DMS153 (cell line): ENCODE data around the gene SS18L1.

Experiments
- DNase-seq: peaks from one replicate; lab custom pipeline; 2025; lab: John Stamatoyannopoulos, UW

The SS18L1 gene

DNA sequence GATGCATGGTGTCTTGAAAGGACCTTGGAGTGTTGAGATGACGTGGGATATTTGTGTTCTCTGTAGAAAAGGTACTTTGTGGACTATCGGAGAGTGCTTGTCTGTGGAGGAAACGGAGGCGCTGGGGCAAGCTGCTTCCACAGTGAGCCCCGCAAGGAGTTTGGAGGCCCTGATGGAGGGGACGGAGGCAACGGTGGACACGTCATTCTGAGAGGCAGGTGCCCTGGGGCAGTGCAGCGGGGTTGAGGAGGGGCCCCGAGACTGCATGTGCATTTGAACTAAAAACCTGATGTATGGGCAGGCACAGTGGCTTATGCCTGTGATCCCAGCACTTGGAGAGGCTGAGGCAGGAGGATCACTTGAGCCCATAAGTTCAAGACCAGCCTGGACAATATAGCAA lies 52.2 kb downstream of the SS18L1 start:
- no peak for DNase-seq

DNA sequence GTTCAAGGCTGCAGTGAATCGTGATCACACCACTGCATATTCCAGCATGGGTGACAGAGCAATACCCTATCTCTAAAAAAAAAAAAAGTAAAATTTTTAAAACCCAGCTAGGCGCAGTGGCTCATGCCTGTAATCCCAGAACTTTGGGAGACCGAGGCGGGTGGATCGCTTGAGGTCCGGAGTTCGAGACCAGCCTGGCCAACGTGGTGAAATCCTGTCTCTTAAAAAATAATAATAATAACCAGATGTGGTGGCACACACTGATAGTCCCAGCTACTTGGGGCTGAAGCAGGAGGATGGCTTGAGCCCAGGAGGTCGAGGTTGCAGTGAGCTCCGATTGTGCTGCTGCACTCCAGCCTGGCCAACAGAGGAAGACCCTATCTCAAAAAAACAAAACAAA lies 52.7 kb downstream of the SS18L1 start:
- no peak for DNase-seq

DNA sequence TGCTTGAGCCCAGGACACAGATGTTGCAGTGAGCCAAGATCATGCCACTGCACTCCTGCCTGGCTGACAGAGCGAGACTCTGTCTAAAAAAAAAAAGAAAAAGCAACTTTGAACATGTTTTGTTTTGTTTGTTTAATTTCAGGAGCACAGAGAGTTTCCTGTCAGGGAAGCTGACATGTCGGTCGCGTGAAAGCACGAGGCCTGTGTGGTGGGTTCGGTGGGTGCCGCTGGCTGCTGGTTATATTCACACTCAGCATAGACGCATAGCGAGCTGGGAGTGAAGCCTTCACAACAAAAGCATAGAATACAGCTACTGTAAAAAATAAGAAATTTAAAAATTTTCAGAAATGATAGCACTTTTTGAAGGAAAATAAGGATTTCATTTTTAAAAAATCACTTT lies 53.7 kb downstream of the SS18L1 start:
- no peak for DNase-seq

DNA sequence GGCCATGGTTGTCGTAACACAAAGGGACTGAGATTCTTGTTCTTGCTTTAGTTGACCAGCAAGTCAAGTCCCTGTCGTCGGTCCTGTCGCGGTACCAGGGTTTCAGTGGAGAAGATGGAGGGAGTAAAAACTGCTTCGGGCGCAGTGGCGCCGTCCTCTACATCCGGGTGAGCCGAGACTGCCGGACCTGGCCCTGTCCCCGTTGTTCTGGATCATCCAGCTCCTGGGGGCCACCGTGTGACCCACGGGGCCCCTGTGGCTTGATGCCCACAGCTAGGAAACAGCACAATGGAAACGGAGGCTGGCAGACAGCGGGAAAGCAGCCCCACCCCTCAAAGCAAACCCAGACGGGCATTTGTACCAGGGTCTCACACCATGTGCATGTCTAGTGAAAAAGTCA lies 54.2 kb downstream of the SS18L1 start:
- DNase-seq, result no peak

DNA sequence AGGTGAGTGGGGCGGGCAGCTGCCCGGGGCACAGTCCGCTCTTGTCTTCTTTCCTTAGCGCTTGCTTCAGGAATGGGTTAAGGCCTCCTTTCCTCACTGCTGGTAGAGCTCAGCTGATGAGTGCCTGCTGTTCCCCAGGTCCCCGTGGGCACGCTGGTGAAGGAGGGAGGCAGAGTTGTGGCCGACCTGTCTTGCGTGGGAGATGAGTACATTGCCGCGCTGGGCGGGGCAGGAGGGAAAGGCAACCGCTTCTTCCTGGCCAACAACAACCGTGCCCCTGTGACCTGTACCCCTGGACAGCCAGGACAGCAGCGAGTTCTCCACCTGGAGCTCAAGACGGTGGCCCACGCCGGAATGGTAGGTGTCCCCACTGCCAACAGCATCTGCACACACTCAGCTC lies 54.9 kb downstream of the SS18L1 start:
- DNase-seq, result no peak

DNA sequence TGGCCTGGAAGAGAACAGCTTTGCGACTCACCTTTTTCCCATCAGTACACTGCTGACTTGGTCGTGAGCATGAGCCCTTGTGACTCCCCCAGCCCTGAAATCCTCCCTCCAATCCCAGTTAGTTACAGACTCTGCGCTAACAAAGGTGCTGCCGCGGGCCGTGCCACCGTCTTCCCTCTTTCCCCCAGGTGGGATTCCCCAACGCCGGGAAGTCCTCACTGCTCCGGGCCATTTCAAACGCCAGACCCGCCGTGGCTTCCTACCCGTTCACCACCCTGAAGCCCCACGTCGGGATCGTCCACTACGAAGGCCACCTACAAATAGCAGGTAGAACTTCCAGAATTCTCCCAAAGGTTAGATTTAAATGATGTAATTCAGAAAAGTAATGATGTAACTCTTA lies 55.4 kb downstream of the SS18L1 start:
- DNase-seq, result no peak

DNA sequence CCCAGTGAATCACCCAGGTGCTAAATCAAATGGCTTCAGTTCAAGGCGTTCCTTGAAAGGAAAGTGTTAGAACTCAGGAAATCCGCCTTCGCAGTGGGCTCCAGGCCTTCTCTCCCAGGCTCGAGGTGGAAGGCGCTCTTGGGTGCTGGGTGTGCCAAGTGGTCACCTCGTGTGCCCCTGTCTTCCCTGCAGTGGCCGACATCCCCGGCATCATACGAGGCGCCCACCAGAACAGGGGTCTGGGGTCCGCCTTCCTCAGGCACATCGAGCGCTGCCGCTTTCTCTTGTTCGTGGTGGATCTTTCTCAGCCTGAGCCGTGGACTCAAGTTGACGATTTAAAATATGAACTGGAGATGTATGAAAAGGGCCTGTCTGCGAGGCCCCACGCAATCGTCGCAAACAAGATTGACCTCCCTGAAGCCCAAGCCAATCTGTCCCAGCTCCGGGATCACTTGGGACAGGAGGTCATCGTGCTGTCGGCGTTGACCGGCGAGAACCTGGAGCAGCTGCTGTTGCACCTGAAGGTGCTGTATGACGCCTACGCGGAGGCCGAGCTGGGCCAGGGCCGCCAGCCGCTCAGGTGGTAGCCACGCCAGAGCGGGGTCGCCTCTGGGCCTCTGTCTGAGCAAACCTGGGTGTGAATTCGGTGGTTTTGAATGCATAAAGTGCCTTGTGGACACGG lies 57.1 kb downstream of the SS18L1 start:
- DNase-seq, result no peak

DNA sequence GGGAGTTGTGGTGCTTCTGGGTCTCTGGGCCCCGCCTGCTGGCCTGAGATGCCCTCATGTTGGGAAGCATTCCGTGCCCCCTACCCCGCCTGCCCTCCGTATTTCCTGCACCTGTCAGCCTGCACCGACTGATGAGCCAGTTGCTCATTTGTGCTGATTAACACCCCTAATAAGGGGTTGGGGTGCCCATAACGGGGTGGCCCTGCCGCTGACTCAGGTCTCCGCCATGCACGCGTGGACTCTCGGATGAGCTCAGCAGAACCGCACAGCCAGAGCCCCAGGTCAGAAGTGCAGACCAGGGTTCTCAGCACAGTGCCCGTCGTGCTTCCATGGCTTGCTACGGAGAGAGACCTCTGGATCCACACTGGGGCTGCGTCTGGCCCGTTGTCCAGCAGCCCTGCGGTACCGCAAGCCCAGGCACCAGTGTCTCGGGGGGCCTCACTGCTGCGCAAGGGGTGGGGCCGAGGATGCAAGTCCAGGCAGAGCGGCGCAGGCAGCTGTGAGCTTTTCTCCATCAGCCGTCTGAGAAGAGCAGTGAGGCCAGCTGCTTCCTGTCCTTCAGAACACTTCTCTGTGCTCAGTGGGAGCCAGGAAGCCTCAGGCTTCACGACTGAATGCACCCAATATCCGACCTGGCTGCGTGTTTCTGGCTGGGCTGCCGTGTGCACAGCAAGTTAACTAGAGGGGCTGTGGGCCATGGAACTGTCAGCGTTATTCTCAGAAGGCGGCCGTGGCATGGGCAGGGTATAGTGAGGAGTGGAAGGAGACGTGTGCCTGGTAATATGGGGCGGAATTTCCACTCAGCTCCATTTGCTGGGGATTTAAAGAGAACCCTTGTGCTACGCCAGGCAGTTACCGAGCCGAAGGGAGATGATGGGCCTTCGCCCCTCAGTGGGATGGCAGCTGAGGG lies 57.9 kb downstream of the SS18L1 start:
- no peak for DNase-seq

DNA sequence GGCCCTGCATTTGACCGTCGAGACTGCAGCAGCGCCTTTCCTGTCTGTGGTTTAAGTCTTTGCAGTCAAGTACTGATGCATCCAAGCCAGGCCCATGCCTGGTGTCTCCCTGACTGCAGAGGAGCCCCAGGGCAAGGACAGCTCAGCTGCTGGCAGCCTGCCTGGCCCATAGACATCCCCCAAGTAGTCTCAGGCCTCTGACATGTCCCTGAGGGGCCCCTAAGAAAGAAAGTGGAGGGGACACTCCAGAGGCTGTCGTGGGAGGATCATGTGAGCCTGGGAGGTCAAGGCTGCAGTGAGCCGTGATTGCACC lies 58.5 kb downstream of the SS18L1 start:
- DNase-seq, result no peak

DNA sequence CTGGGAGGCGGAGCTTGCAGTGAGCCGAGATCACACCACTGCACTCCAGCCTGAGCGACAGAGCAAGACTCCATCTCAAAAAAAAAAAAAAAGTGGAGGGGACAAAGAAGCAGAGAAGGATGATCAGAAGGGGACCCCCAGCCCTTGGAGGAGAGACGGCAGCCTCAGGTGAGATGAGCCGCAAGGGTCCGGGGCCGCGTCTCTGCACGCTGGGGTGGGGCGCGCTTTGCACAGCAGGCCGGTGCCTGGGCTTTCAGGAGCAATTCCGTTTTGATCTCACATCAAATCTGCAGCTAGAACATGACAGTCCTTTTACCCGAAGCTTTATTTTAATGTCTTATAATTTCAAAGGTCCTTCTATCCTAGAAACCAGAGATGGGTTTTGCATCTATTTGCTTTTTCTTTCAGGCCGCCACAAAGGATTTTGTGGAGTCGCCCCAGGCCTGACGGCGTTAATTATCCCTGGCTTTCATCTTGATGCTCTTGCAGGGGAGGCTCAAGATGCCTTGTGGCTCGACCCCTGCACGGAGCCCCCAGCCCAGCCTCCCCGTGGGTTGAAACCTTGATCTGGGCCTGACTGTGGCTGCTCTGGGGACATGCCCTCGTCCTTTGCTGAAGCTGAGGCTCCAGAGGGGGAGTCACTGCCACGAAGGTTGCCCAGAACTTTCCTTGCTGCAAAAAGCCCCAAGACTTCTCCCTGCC lies 59.3 kb downstream of the SS18L1 start:
- DNase-seq, result no peak

DNA sequence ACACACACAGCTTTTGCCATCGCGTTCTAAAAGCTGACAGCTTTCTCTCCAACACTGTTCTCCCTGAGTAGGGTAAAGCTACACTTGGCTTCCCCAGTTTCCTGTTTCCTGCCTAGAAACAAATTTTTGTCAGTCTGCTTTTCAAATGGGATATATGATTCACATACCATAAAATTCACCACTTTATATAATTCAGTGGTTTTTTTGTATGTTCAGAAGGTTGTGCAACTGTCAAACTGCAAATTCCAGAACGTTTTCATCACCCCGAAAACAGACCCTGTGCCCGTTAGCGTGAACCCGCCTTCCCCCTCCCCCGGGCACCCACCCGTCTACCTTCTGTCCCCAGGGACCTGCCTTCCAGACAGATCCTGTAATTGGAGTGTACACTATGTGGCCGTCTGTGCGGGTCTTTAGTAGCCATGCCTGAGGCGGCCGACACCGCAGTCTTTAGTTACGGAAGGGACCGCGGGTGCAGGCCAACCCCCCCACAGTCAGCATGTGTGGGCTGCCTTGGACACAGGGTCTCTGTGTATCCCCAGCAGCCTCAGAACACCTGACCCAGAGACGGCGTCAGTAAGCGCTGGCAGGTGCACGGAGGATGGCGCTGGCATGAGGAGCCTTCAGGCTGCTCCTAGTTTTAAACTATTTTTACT lies 59.9 kb downstream of the SS18L1 start:
- DNase-seq, result no peak

DNA sequence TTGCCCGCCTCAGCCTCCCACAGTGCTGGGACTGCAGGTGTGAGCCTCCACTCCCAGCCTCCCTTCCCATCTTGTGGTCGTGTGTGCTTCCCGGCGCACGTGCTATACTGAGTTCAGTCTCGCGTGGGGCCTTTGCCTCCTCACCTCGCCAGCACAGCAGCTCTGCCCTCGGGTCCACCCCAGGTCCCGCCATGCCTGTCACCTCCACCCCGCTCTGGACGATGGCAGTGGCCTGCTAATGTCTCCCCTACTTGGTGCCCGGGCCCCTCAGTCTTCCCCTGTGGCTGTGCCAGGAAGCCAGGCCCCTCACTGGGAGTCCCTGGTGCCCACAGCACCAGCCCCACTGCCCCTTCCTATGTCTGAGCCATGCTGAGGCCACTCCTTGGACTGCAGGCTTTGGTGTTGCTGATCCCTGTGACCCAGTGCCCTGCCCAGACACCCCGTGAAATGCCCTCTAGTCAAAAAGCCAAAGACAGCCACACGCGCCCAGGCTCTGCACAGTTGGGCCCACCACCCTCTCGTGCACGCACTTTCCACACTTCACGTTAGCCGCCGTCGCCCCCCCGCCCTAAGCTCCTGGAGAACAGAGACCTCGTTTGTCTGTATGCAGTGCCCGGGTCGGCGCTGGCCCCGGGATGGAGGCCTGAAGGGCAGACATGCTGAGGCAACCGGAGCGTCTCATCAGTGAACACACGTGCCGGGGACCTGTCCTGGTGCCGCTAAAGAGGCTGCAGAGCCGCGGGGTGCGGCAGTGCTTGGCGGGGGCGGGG lies 62.2 kb downstream of the SS18L1 start:
- DNase-seq, result no peak

DNA sequence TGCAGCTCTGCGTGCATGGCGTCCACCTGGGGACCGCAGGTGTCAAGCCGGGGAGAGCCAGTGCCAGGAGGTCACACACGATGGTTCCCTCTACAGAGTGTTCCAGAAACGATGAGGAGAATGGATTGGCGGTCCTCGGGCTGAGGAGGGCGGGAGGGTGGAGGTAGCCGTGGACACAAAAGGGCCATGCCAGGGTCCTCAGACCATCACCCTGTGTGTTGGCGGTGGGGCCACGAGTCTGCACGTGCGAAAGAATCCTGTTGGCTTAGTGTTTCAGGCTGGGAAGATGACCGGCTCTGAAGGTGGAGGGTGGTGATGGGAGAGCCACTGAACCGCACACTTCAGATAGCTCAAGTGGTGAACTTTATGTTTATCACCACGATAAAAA lies 62.8 kb downstream of the SS18L1 start:
- no peak for DNase-seq

DNA sequence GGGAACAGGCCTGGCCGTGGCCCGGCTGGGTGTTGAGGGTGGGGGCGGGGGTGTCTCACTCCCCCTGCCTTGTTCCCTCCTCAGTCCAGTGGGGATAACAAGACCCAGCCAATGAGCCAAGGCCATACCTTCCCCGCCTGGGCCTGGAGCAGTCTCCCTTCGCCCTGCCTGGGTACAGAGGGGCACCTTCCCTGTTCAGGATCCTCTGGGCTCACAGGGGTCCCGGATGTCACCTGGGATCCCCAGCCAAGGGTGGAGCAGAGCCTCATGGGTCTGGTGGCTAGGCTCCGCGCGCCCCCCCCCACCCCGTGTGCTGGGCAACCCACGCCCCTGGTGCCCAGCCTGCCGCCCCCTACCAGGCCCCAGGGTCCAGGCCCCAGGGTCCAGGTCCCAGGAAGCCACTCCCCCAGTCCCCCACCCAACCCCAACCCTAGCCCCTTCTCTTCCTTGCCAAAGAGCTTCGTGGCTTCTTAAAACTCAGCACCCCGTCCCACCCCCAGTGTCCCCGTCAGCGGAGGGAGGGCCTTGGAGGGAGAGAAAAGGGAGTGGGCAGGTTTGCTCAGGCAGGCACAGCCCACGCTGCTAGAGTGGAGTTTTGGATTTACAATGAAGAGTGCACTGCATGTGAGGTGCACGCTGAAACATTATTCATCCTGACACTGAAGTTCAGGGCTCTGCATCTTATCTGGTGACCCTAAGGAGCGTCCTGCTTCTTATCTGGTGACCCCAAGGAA lies 64.7 kb downstream of the SS18L1 start:
- DNase-seq, result no peak

DNA sequence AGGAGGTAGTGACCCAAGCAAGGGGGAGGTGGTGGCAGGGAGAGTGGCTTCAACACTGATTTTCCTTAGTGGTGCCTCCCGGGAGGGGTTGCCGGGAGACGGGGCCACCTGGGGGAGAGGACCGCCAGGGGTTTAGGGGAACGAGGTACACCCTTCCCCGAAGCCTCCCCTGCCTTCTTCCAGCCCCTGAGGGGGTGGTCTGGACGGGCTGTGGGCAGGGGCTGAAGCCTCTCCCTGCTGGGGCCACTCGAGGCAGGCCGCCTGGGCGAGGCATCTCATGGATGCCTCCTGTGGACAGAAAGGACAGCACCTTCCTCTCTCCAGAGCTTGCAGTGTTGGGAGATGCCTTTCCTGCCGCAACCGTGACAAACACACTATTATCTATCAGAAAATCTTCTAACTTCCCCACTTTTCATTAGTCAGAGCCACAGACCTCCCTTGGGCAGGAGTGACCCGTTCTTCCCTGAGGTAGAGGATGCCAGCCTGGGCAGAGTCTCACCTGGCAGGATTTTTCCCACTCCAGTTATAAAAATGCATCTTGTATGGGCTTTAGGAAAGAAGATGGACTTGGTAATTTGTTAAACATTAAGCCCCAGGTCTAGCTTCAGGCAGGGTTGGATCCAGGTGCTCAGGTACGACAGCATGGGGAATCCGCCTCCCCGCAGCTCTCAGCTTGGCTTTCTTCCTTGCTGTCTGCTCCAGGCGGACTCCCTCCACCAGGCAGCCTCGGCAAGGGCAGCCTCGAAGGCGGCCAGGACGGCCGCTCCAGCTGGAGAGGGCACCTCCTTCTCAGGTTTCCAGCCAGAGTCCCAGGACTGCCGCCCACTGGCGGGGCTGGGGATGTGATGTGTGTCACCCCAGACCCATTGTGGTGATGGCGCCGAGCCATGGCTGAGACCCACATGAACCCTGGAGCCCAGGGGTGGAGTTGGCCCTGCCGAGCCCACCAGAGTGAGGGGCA lies 65.5 kb downstream of the SS18L1 start:
- DNase-seq, result peak; percentile 54

DNA sequence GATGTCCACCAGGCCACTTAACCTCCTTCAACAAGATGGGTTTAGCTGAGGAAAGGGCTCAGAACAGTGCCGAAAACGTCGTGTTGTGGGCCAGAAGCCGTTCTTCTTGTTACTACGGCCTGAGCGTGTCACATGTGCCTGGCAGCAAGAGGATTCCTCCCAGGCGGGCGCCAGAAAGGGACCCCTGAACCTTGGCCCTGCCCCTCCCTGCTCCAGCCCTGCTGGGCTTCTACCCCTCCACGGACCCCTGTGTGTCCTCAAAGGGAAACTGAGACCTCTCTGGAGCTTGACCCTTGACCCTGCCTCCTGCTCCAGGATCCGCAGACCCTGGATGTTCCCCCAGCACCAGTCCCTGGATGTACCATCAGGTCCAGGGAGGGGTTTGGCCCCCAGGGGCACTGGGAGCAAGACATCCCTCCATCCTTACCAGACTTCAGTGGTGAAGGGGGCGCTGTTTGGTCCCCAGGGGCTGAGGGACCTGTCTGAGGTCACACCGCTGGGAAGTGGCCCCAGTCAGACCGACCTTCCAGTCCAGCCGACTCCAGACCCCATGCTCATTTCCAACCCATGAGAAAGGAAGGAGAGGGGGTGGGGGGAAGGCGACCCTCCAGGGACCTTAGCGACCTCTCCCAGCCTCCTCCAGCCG lies 66.4 kb downstream of the SS18L1 start:
- no peak for DNase-seq

DNA sequence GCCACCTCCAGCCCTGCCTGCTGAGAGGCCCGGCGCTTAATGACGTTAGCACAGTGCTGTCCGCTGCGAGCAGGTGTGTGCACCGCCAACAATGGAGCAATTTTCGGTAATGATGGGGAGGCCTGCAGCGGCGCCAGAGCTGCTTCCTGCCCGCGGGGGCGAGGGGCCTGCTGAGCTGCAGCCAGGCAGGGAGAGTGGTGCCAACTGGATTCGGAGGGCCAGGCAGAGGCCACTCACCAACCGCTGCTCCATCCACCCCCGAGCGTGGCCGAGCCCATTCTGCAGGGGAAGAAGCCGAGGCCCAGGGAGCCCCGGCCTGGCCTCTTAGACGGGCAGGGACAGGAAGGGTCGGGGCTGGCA lies 66.9 kb downstream of the SS18L1 start:
- DNase-seq, result peak; percentile 66

DNA sequence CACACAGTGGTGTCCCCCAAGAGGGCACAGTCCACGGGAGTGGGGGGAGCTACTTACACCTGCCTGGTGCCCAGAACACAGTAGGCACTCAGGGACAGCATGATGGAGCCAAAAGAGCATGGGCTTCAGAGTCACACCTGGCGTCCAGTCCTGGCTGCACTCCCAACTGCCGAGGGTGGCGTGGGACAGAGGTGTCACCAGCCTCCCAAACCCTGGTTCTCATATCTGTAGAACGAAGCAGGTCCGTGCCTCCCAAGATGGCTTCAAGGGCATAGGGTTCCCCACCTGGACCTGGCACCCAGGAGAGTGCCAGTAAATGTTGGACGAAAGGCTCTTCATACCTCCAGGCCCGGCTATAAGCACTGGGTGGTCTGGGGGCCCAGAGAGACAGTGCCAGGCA lies 67.6 kb downstream of the SS18L1 start:
- DNase-seq, result no peak

DNA sequence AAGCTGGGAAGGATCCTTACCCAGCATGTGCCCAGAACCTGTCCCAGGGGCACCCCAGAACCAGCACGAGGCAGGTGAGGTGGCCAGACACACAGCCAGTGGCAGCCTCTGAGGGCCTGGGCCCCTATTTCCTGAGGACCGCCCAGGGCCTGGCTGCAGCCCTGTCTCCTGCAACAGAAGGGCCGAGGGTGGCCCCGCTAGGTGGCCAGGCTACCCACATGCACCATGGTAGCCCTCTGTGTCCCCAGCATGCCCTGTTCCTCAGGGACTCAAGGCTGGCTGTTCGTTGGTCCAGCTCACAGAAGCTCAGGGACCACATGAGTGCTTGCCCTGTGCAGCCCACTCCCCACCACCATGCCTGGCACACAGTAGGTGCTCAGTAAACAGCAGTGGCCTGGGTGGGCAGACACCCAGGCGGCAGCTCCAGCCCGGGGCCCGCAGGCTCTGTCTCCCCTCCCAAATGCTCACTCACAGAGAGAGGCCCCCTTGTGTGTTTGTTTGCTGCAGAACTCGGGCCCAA lies 68.3 kb downstream of the SS18L1 start:
- no peak for DNase-seq
